Stimulated activated CD8-positive, alpha-beta memory T cell treated with anti-CD3 and anti-CD28 coated beads, Interleukin-2, amount 100 ng/mL, for 1 hour (primary cell): ENCODE data around the gene NYAP1.

Experiments
- DNase-seq, 2 donors: peaks; one replicate each; pipeline ENCODE4 v3.0.0-alpha.2; 2020; ENCODE audit warnings: low read depth in 2 of 2

NYAP1 gene

GRCh38 chr7:100457033-100457432, 26.7 kb upstream of the NYAP1 start:
- no peak for DNase-seq

GRCh38 chr7:100464210-100464660, 19.5 kb upstream of the NYAP1 start, which contains the start of gene SPACDR:
TSS of gene SPACDR (minus strand) at chr7:100464260. CDS start at chr7:100464025, 235 bp downstream.
- DNase-seq: no peak

- no peak for DNase-seq
Measured at GRCh38 chr7:100464791-100465190, 18.9 kb upstream of the NYAP1 start.

GRCh38 chr7:100465299-100465698, 18.4 kb upstream of the NYAP1 start:
- DNase-seq: no peak

- no peak for DNase-seq
Measured at GRCh38 chr7:100465702-100466311, 17.9 kb upstream of the NYAP1 start.

- no peak for DNase-seq
Measured at GRCh38 chr7:100466653-100467605, 16.8 kb upstream of the NYAP1 start.

GRCh38 chr7:100467638-100468373, 15.9 kb upstream of the NYAP1 start:
- no peak for DNase-seq

GRCh38 chr7:100469227-100470044, 14.3 kb upstream of the NYAP1 start:
- peak; percentile 67 to 73 for DNase-seq

- no peak for DNase-seq
Measured at GRCh38 chr7:100471021-100471420, 12.7 kb upstream of the NYAP1 start.

- no peak for DNase-seq
Measured at GRCh38 chr7:100472121-100472851, 11.4 kb upstream of the NYAP1 start.

GRCh38 chr7:100472854-100473499, 10.8 kb upstream of the NYAP1 start:
- DNase-seq: no peak

GRCh38 chr7:100475549-100475948, 8.2 kb upstream of the NYAP1 start:
- DNase-seq: no peak

- DNase-seq: no peak
Measured at GRCh38 chr7:100476101-100476780, 7.5 kb upstream of the NYAP1 start.

GRCh38 chr7:100476903-100477870, 6.5 kb upstream of the NYAP1 start:
- DNase-seq: no peak

- DNase-seq: no peak
Measured at GRCh38 chr7:100477871-100478267, 5.9 kb upstream of the NYAP1 start.

- peak; percentile 70 to 82 for DNase-seq
Measured at GRCh38 chr7:100478958-100479660, 4.6 kb upstream of the NYAP1 start, which contains the start of gene TSC22D4. TSS of gene TSC22D4 (minus strand) at chr7:100479214. CDS start at chr7:100478038, 1,176 bp downstream.

GRCh38 chr7:100481466-100481865, 2.3 kb upstream of the NYAP1 start:
- DNase-seq: no peak

- no peak for DNase-seq
Measured at GRCh38 chr7:100482728-100483089, 1.0 kb upstream of the NYAP1 start.
